Osteoblast (primary cell): Measurements from ENCODE around the gene FGF1. TPM values are rescaled to one million over a fixed set of nuclear protein-coding genes. Genes with fewer than 3 reads are reported as not detected.

Experiments
- DNase-seq: peaks from one replicate; pipeline ENCODE4 v3.0.0; 2011; ENCODE audit warnings: low spot score, mixed read lengths; ENCODE audit not compliant: insufficient read length; ENCODE audit errors: missing footprints
- H2AFZ ChIP-seq: 2 replicates; pipeline ENCODE4 v1.6.0; 2011; ENCODE audit warnings: mild to moderate bottlenecking, low read length
- H3K27ac ChIP-seq: 2 replicates; pipeline ENCODE4 v1.5.1; 2011; ENCODE audit warnings: mild to moderate bottlenecking, low read depth, low read length, moderate library complexity
- H3K27me3 ChIP-seq: 2 replicates; pipeline ENCODE4 v1.6.0; 2012; ENCODE audit warnings: mild to moderate bottlenecking, control low read depth, inconsistent platforms, low read length, moderate library complexity; ENCODE audit not compliant: insufficient read depth
- H3K36me3 ChIP-seq: 2 replicates; pipeline ENCODE4 v1.5.1; 2011; ENCODE audit warnings: mild to moderate bottlenecking, low read length, control low read depth, moderate library complexity; ENCODE audit not compliant: insufficient read depth
- H3K4me1 ChIP-seq: 2 replicates; pipeline ENCODE4 v1.5.1; 2011; ENCODE audit warnings: mild to moderate bottlenecking, low read length, control low read depth, moderate library complexity; ENCODE audit not compliant: insufficient read depth
- H3K4me2 ChIP-seq: 2 replicates; pipeline ENCODE4 v1.6.0; 2011; ENCODE audit warnings: mild to moderate bottlenecking, low read length; ENCODE audit not compliant: insufficient read depth
- H3K4me3 ChIP-seq: fragments of 200-600 bp; sonication (generic); 3 replicates; pipeline ENCODE4 v1.5.1; 2012; ENCODE audit warnings: mild to moderate bottlenecking, low read length, inconsistent platforms; ENCODE audit not compliant: insufficient read depth
- H3K79me2 ChIP-seq: 2 replicates; pipeline ENCODE4 v1.6.0; 2012; ENCODE audit warnings: mild to moderate bottlenecking, low read length, control low read depth, inconsistent platforms; ENCODE audit not compliant: insufficient read depth
- H3K9me3 ChIP-seq: 2 replicates; pipeline ENCODE4 v1.5.1; 2011; ENCODE audit warnings: low read depth, low read length, control low read depth
- H4K20me1 ChIP-seq: 2 replicates; pipeline ENCODE4 v1.6.0; 2012; ENCODE audit warnings: mild to moderate bottlenecking, low read length, control low read depth; ENCODE audit not compliant: insufficient read depth
- total RNA-seq: library from RNA; depleted of rRNA; stranded (reverse); fragments of >200 nt; gene quantifications from 2 replicates; pipeline ENCODE4 v1.2.3, GENCODE V29; 2012
- TF ChIP-seq, protein P1 (sequence below): IDR thresholded peaks from 2 replicates; pipeline ENCODE4 v1.5.1; 2011; ENCODE audit warnings: mild to moderate bottlenecking, low read depth, low read length, moderate library complexity; ENCODE audit errors: extremely low read depth

Gene FGF1
- total RNA-seq, 1 donor = 4.3 TPM

DNA sequence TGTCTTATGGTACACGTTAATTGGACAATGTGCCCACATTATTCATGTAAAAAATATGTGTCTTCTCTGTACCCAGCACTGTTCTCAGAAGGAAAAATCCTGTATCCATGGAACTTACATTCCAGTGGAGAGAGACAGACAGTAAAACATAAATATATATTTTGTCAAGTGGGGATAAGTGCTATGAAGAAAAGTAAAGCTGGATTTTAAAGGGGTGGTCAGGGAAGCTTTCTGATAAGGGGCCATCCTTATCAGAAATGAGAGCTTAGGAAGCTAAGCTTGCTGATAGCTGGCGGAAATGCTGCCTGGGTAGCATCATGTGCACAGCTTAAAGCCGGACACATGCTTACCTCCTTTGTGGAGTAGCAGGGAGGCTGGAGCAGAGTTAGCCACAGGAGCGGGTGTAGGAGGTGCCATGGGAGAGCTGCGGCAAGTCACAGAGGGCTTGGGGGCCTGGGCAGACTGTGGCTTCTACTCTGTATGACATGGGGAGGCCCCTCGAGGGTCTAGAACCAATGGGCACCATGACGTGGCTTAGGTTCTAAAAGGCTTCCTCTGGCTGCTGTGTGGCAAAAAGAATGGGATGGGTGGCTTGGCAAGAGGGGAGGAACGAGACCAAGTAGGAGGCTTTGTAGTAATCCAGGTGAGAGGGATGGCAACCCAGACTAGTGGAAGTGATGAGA is 141.7 kb downstream of the FGF1 start:
- Histone ChIP-seq H3K27ac (peak overlapping the region; percentile 13), H3K36me3 (no peaks in the 10 kb centered on the region), H3K4me2 (no peak overlapping the region), H3K27me3 (no peaks in the 10 kb centered on the region), H3K4me1 (peaks cover 45% of the 10 kb centered on the region), H2AFZ (no peak overlapping the region), H3K4me3 (no peak overlapping the region), H3K79me2 (no peaks in the 10 kb centered on the region), H4K20me1 (no peaks in the 10 kb centered on the region), H3K9me3 (no peaks in the 10 kb centered on the region)
- TF ChIP-seq, protein P1, sequence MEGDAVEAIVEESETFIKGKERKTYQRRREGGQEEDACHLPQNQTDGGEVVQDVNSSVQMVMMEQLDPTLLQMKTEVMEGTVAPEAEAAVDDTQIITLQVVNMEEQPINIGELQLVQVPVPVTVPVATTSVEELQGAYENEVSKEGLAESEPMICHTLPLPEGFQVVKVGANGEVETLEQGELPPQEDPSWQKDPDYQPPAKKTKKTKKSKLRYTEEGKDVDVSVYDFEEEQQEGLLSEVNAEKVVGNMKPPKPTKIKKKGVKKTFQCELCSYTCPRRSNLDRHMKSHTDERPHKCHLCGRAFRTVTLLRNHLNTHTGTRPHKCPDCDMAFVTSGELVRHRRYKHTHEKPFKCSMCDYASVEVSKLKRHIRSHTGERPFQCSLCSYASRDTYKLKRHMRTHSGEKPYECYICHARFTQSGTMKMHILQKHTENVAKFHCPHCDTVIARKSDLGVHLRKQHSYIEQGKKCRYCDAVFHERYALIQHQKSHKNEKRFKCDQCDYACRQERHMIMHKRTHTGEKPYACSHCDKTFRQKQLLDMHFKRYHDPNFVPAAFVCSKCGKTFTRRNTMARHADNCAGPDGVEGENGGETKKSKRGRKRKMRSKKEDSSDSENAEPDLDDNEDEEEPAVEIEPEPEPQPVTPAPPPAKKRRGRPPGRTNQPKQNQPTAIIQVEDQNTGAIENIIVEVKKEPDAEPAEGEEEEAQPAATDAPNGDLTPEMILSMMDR = no peak
- no peak for DNase-seq

DNA sequence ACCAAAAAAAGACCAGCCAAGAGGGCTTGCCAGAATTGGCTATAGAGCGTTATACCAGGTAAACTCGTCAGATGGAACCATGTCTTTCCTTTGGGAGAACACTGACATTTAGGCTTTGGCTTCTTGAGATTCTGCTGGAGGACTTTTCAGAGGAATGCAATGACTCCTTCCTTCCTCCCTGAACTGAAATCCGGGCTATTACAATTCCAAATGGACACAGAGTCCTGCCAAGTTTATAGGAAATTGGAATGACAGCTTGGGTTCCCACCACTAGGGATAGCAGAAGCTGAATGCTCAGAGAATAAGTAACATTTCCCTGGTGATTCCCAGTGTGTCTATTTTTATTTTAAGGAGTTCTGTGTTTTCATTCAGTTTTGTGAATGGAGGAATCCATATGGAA is 143.0 kb downstream of the FGF1 start:
- Histone ChIP-seq H4K20me1 (no peaks in the 10 kb centered on the region), H3K36me3 (no peaks in the 10 kb centered on the region), H3K79me2 (no peaks in the 10 kb centered on the region), H3K27ac (peak overlapping the region; percentile 11), H3K27me3 (no peaks in the 10 kb centered on the region), H3K4me3 (no peak overlapping the region), H2AFZ (no peak overlapping the region), H3K9me3 (no peaks in the 10 kb centered on the region), H3K4me1 (peaks cover 45% of the 10 kb centered on the region), H3K4me2 (no peak overlapping the region)
- TF ChIP-seq, protein P1 = peak; percentile 35
- DNase-seq = no peak

Other genes starting within 250 kb of the FGF1 start
- gene ARHGAP26, start 84.3 kb upstream of the FGF1 start, total RNA-seq = 6.2 and 7.6 TPM in 2 replicates